PFSK-1 (cell line): ENCODE measurements around the gene ZNF92.

Source experiments
- POLR2AphosphoS5 ChIP-seq: IDR thresholded peaks from 2 replicates; pipeline ENCODE4 v1.6.1; 2012; ENCODE audit warnings: low read depth, mild to moderate bottlenecking, control low read depth, low read length, moderate library complexity
- SIN3A ChIP-seq: IDR thresholded peaks from 2 replicates; pipeline ENCODE4 v1.6.1; 2012; ENCODE audit warnings: mild to moderate bottlenecking, low read length, moderate library complexity, borderline replicate concordance; ENCODE audit not compliant: insufficient read depth
- TAF1 ChIP-seq: IDR thresholded peaks from 2 replicates; pipeline ENCODE4 v1.6.1; 2012; ENCODE audit warnings: low read length, control low read depth, borderline replicate concordance; ENCODE audit not compliant: insufficient read depth

- no peak for TF ChIP-seq SIN3A
- no peak for TF ChIP-seq POLR2AphosphoS5
- no peak for TF ChIP-seq TAF1
Observed at GRCh38 chr7:65436163-65436562, 62.5 kb downstream of the ZNF92 start.
